K562 (cell line): ENCODE results near the gene PAQR6. TPM values are rescaled to one million over a fixed set of nuclear protein-coding genes. Genes with fewer than 3 reads are reported as not detected.

Experiments
- ATAC-seq: fragments of 200-7000 bp; cut with Tn5 transposase; 3 replicates; pipeline ENCODE4 v1.9.1; 2020; ENCODE audit warnings: moderate library complexity
- BruUV-seq: library from RNA; stranded (reverse); fragments of 400-500 nt; replicated peaks from 2 replicates; lab custom pipeline; 2021; lab: Mats Ljungman, UMichigan
- CTCF ChIA-PET: fragments of 300-600 bp; formaldehyde crosslinking; extraction: SDS; loops from one replicate; lab custom pipeline; 2021; ENCODE audit warnings: low intra/inter-chr PET ratio; lab: Yijun Ruan, JAX
- POLR2A ChIA-PET: fragments of 300-600, 350-650 bp; sonication (Branson Sonifier 250); formaldehyde crosslinking; extraction: SDS; loops from one replicate; lab custom pipeline; 2021; ENCODE audit warnings: antibody characterized with exemption, inconsistent platforms; lab: Yijun Ruan, JAX
- DNase-seq, 4 experiments: peaks; one replicate each; pipeline versions ENCODE4 v3.0.0 to v3.0.0-alpha.2; 2011 to 2018; ENCODE audit warnings: low spot score in 3 of 4, mixed read lengths in 3 of 4; ENCODE audit errors: extremely low read depth in 1 of 4
- FAIRE-seq: peaks from 2 replicates; lab custom pipeline; 2011; peaks lifted over from hg19 to GRCh38; lab: Jason Lieb, UNC
- H2AFZ ChIP-seq: 2 replicates; pipeline ENCODE4 v1.6.0; 2011; ENCODE audit warnings: low read depth, low read length, control low read depth, inconsistent platforms
- H3K27ac ChIP-seq: fragments of 200-600 bp; 3 replicates; pipeline ENCODE4 v1.8.0; 2011; ENCODE audit warnings: low read depth, mild to moderate bottlenecking, control low read depth, inconsistent platforms, low read length, moderate library complexity, mixed read lengths; ENCODE audit errors: extremely low read depth
- H3K27me3 ChIP-seq, 2 experiments: fragments of 300-600 bp in 1 of 2; 2 replicates in 1 of 2; 3 replicates in 1 of 2; pipeline versions ENCODE4 v1.6.0 to v1.8.0; 2011; ENCODE audit warnings: inconsistent platforms in 2 of 2, low read length in 2 of 2, mild to moderate bottlenecking in 1 of 2, mixed read lengths in 1 of 2, moderate library complexity in 1 of 2; ENCODE audit not compliant: control insufficient read depth in 2 of 2, insufficient read depth in 2 of 2
- H3K36me3 ChIP-seq: fragments of 300-600 bp; 3 replicates; pipeline ENCODE4 v1.8.0; 2011; ENCODE audit warnings: mild to moderate bottlenecking, low read length, inconsistent platforms; ENCODE audit not compliant: control insufficient read depth, insufficient read depth
- H3K4me1 ChIP-seq, 2 experiments: fragments of 200-600 bp in 1 of 2; replicated peaks in 1 of 2; 2 replicates in 1 of 2; 3 replicates in 1 of 2; pipeline versions ENCODE4 v1.5.1 to v1.8.0; 2011; ENCODE audit warnings: inconsistent platforms in 2 of 2, low read length in 2 of 2, mild to moderate bottlenecking in 1 of 2, mixed read lengths in 1 of 2, moderate library complexity in 1 of 2; ENCODE audit not compliant: control insufficient read depth in 2 of 2, insufficient read depth in 2 of 2
- H3K4me2 ChIP-seq: 2 replicates; pipeline ENCODE4 v1.6.1; 2011; ENCODE audit warnings: low read length, control low read depth, inconsistent platforms, mixed read lengths; ENCODE audit not compliant: insufficient read depth
- H3K4me3 ChIP-seq: fragments of 200-600 bp; sonication (generic), shearing (Covaris generic); 2 replicates; pipeline ENCODE4 v1.5.1; 2016; ENCODE audit warnings: control low read depth, inconsistent platforms
- H3K79me2 ChIP-seq: fragments of 200-600 bp; 3 replicates; pipeline ENCODE4 v1.8.0; 2011; ENCODE audit warnings: low read length, inconsistent platforms; ENCODE audit not compliant: control insufficient read depth, insufficient read depth
- H3K9ac ChIP-seq, 2 experiments: 2 replicates each; pipeline versions ENCODE4 v1.6.0 to v1.6.1; 2011; ENCODE audit warnings: low read depth in 2 of 2, low read length in 2 of 2, control low read depth in 1 of 2, inconsistent platforms in 1 of 2, mild to moderate bottlenecking in 1 of 2, mixed read lengths in 1 of 2; ENCODE audit not compliant: insufficient read depth in 1 of 2
- H3K9me1 ChIP-seq: one replicate; pipeline ENCODE4 v1.6.0; 2011; ENCODE audit warnings: inconsistent platforms, mild to moderate bottlenecking, low read length, moderate library complexity; ENCODE audit not compliant: control insufficient read depth, insufficient read depth
- H3K9me3 ChIP-seq: replicated peaks from 2 replicates; pipeline ENCODE4 v1.5.1; 2011; ENCODE audit warnings: low read depth, low read length, inconsistent platforms; ENCODE audit not compliant: control insufficient read depth, insufficient read depth
- H4K20me1 ChIP-seq: replicated peaks from 2 replicates; pipeline ENCODE4 v1.6.1; 2011; ENCODE audit warnings: low read length, inconsistent platforms, mixed read lengths; ENCODE audit not compliant: control insufficient read depth, insufficient read depth
- CHD1 ChIP-seq: fragments of 200-600 bp; sonication (generic); IDR thresholded peaks from one replicate; pipeline ENCODE4 v1.6.1; 2012; ENCODE audit warnings: mild to moderate bottlenecking, moderate library complexity, low read length, inconsistent platforms
- CXXC5 ChIP-seq: fragments of 250-450 bp; sonication (Bioruptor Pico); IDR thresholded peaks from 2 replicates; pipeline ENCODE4 v1.8.0; 2022; ENCODE audit warnings: inconsistent platforms, mild to moderate bottlenecking, moderate library complexity
- HMBOX1 ChIP-seq: sonication (generic); IDR thresholded peaks from 2 replicates; pipeline ENCODE4 v1.6.1; 2016
- JUNB ChIP-seq: fragments of 450-650 bp; formaldehyde crosslinking; conservative IDR thresholded peaks from 2 replicates; pipeline ENCODE4 v1.4.0; 2020; ENCODE audit warnings: mild to moderate bottlenecking
- POU5F1 ChIP-seq: fragments of 150-350 bp; IDR thresholded peaks from 2 replicates; pipeline ENCODE4 v1.6.1; 2014; ENCODE audit warnings: borderline replicate concordance, low read length, low read depth, mild to moderate bottlenecking; ENCODE audit not compliant: partially characterized antibody
- XRCC3 ChIP-seq: fragments of 450-650 bp; IDR thresholded peaks from 2 replicates; pipeline ENCODE4 v1.6.1; 2017; ENCODE audit warnings: mild to moderate bottlenecking, moderate library complexity
- ZBTB2 ChIP-seq: fragments of 450-650 bp; IDR thresholded peaks from 2 replicates; pipeline ENCODE4 v1.6.1; 2016; ENCODE audit warnings: antibody characterized with exemption
- ZNF212 ChIP-seq: fragments of 450-650 bp; formaldehyde crosslinking; IDR thresholded peaks from 2 replicates; pipeline ENCODE4 v1.4.0; 2020; ENCODE audit warnings: mild to moderate bottlenecking
- WGBS: fragments of 100-300 bp; shearing (Covaris generic); methylation state at CpG from one replicate; pipeline ENCODE4 v1.1.6; 2016; ENCODE audit warnings: low coverage, mixed read lengths; ENCODE audit not compliant: insufficient coverage; ENCODE audit errors: missing lambda C conversion rate; 5-methylcytosine and 5-hydroxymethylcytosine counted together
- in situ Hi-C: fragments of 300-500 bp; cut with MboI; formaldehyde crosslinking; loops from 4 replicates; pipeline ENCODE4 v1.15.0; 2018; ENCODE audit warnings: inconsistent platforms, mixed read lengths
- intact Hi-C: fragments of 100-400 bp; cut with micrococcal nuclease; formaldehyde crosslinking; loops from 2 replicates; pipeline ENCODE4 v1.14.2; 2022
- polyA plus RNA-seq, 8 experiments: library from polyadenylated mRNA; depleted of rRNA in 4 of 8; stranded (reverse) in 5 of 8; unstranded in 3 of 8; fragments of >200 nt; fragmentation: Nextera tagmentation in 2 of 8; fragmentation: Illumina TruSeq in 1 of 8; extraction: Ambion mirVana in 2 of 8; extraction: Trizol in 1 of 8; gene quantifications; 2 replicates each; pipeline versions ENCODE4 v1.2.1 to v1.2.3, GENCODE V29; 2011 to 2014; ENCODE audit warnings: inconsistent platforms in 1 of 8, missing spikeins in 1 of 8
- total RNA-seq, 7 experiments: library from RNA; depleted of rRNA in 6 of 7; stranded (reverse); fragments of >200 nt in 6 of 7; fragmentation: Illumina TruSeq in 2 of 7; extraction: Trizol in 2 of 7; gene quantifications; 2 replicates each; pipeline versions ENCODE4 v1.2.1 to v1.2.3, GENCODE V29; 2011 to 2021; ENCODE audit warnings: low replicate concordance in 1 of 7

PAQR6 gene
- total and polyA plus RNA-seq, 9 of the 15 experiments (the other 6 are each of a cell fraction or from before 2014, with no cell fraction given): 0.07 to 1.8 (median 0.62) TPM

- TF ChIP-seq XRCC3 (no peak), JUNB (CRISPR knock-in tag) (no peak), ZBTB2 (no peak), CXXC5 (CRISPR knock-in tag) (no peak), POU5F1 (no peak), HMBOX1 (no peak)
Observed at GRCh38 chr1:156276532-156276931, 28.7 kb upstream of the PAQR6 start (continued).

- ChIA-PET POLR2A (interaction anchor here (1.1 to 7.5 kb wide), 3 partner anchors 13 to 77 kb away, joined by 3 to 63 read pairs (median 3); partner anchors contain the start of genes SMG5 and TMEM79), CTCF (no interaction called here)
- no peaks in the 10 kb centered on the region for H3K27me3 ChIP-seq
- no peaks in the 10 kb centered on the region for H3K9me3 ChIP-seq
- no peaks in the 10 kb centered on the region for H3K9me1 ChIP-seq
- H2AFZ ChIP-seq: no peak overlapping the region
- WGBS: 95% methylated on average over 3 of the region's 3 CpGs
- DNase-seq (no peak), ATAC-seq (no peak), FAIRE-seq (no peak)
- H3K4me1 ChIP-seq: no peaks in the 10 kb centered on the region
- intact Hi-C loops: no loop called here
- H4K20me1 ChIP-seq: 0 out of 2 replicates have a peak, but pooled peaks cover 5% of the 10 kb centered on the region
- H3K79me2 ChIP-seq: no peaks in the 10 kb centered on the region
- H3K36me3 ChIP-seq: peaks cover 95% of the 10 kb centered on the region
- in situ Hi-C loops: no loop called here
- H3K4me2 ChIP-seq: no peak overlapping the region
- no peak overlapping the region for H3K9ac ChIP-seq
- TF ChIP-seq ZNF212: no peak
- TF ChIP-seq CHD1: no peak
- H3K4me3 ChIP-seq: no peak overlapping the region
- no peak overlapping the region for H3K27ac ChIP-seq
- BruUV-seq: no TSS peak
Observed at GRCh38 chr1:156270314-156270713, 22.5 kb upstream of the PAQR6 start.
